ENCODE measurements around the gene PADI4.

PADI4 gene

DNA sequence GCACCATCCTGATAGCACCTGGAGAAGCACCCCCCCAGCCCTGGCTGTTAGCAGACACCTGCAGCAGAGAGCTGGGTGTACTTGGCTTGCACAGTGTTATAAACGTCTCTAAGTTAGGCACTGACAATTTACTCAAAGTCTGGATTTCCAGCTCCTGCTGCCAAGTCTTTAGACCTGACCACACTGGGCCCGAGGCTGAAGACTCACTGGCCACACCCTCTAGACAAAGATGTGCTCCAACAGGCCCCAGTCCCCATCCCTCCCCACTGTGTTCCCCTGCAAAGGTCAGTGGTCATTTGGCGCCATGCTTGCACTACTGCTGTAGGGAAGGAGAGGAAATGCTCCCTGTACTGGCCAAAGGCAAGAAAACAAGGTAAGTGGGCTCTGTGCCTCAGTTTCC, 95.1 kb downstream of the PADI4 start:
- POLR2A ChIA-PET = interaction anchor here (0.5 kb wide), 1 partner anchor 81 kb away, joined by 3 read pairs; no protein-coding TSS in a partner anchor
- CTCF ChIA-PET = interaction anchor here (0.6 to 1.1 kb wide), 4 partner anchors 10 to 829 kb away, joined by 3 to 5 read pairs (median 4); no protein-coding TSS in a partner anchor
- Histone ChIP-seq H3K4me3 (ENCODE audit: low read depth, low read length) (no peak overlapping the region), H3K4me1 (ENCODE audit: control insufficient read depth, insufficient read depth, low read length) (no peaks in the 10 kb centered on the region), H3K27ac (ENCODE audit: extremely low read depth, low read depth, low read length) (no peak overlapping the region), H3K36me3 (ENCODE audit: control insufficient read depth in 2 of 2, insufficient read depth in 1 of 2, low read length in 2 of 2) (peaks cover 0 to 24% of the 10 kb centered on the region in 2 experiments; a peak in 1 of 3 replicates), H3K9me3 (ENCODE audit: control insufficient read depth, insufficient read depth, low read depth, low read length) (no peaks in the 10 kb centered on the region)
- no peak for TF ChIP-seq ZNF501 (tag by site-specific recombination; IDR thresholded peaks at IDR 0.05)
- 0 out of 2 replicates have a peak, but pooled peaks have one; percentile 6 for TF ChIP-seq GLIS1 (tag by site-specific recombination; IDR thresholded peaks at IDR 0.05)

DNA sequence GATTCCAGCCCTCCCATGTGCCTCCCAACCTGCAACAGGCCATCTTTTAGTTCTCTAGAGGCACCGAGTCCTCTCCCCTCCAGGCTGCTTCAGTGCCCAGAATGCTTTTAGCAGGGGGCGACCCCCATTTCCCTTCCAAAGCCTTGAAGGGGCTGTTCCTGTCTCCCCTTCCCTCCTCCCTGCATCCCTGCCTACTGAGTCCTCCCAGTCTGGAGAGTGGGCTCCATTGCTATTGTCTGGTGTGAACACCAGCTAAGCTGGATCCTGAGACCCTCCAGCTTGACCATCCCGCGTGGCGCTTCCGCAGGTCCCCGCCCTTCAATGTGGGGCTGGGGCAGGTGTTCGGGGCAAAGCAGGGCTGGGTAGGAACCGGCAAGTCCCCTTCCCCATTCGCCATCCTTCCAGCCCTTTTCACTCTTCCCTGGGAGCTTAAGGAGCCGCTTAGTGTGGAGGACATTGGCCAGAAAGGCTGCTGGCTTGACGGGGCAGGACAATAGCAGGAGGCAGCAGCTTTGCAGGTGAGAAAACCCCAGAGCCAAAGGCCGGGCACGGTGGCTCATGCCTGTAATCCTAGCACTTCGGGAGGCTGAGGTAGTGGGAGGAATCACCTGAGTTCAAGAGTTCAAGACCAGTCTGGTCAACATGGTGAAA, 96.2 kb downstream of the PADI4 start:
- Histone ChIP-seq H3K4me1 (ENCODE audit: control insufficient read depth, insufficient read depth, low read length) (no peaks in the 10 kb centered on the region), H3K4me3 (ENCODE audit: low read depth, low read length) (no peak overlapping the region), H3K9me3 (ENCODE audit: control insufficient read depth, insufficient read depth, low read depth, low read length) (no peaks in the 10 kb centered on the region), H3K27ac (ENCODE audit: extremely low read depth, low read depth, low read length) (no peak overlapping the region), H3K36me3 (ENCODE audit: control insufficient read depth in 2 of 2, insufficient read depth in 1 of 2, low read length in 2 of 2) (peaks cover 0 to 34% of the 10 kb centered on the region in 2 experiments; a peak in 1 of 3 replicates)
- TF ChIP-seq YY2 (tag by site-specific recombination; IDR thresholded peaks at IDR 0.05) = no peak
- peak; percentile 69 for TF ChIP-seq ZNF341 (tag by site-specific recombination; IDR thresholded peaks at IDR 0.05; ENCODE audit: low read depth)
- ChIA-PET CTCF (interaction anchor here (1.3 kb wide), 1 partner anchor 342 kb away, joined by 4 read pairs; no protein-coding TSS in a partner anchor), POLR2A (interaction anchor here (0.6 kb wide), 1 partner anchor 101 kb away, joined by 6 read pairs; no protein-coding TSS in a partner anchor)

DNA sequence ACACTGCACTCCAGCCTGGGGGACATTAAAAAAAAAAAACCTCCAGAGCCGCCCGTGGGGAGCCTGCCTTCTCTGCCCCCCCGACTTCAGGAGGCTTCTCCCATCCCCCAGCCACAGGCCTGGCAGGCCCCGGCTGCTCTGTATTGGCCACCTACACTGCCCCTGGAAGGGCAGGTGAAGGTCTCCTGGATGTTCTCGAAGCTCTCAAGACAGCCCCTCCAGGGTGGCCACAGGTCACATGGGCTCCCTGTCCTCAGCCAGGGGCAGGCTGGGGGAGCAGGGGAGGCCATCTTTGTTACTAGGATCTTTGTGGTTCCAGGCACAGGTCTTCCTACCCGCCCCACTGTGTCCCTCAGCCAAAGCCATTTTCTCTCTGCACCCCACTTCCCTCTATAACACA, 96.8 kb downstream of the PADI4 start:
- CTCF ChIA-PET = interaction anchor here (1.0 to 2.2 kb wide), 4 partner anchors 16 to 343 kb away, joined by 3 to 8 read pairs (median 4); no protein-coding TSS in a partner anchor
- Histone ChIP-seq H3K9me3 (ENCODE audit: control insufficient read depth, insufficient read depth, low read depth, low read length) (no peaks in the 10 kb centered on the region), H3K4me3 (ENCODE audit: low read depth, low read length) (no peak overlapping the region), H3K27ac (ENCODE audit: extremely low read depth, low read depth, low read length) (no peak overlapping the region), H3K36me3 (ENCODE audit: control insufficient read depth in 2 of 2, insufficient read depth in 1 of 2, low read length in 2 of 2) (peaks cover 0 to 41% of the 10 kb centered on the region in 2 experiments; a peak in 1 of 3 replicates), H3K4me1 (ENCODE audit: control insufficient read depth, insufficient read depth, low read length) (no peaks in the 10 kb centered on the region)
- no peak for TF ChIP-seq ZNF645 (tag by site-specific recombination; IDR thresholded peaks at IDR 0.05)
- TF ChIP-seq ZFP69B (tag by site-specific recombination; IDR thresholded peaks at IDR 0.05) = 0 out of 2 replicates have a peak, but pooled peaks have one; percentile 42
- TF ChIP-seq, protein P1, sequence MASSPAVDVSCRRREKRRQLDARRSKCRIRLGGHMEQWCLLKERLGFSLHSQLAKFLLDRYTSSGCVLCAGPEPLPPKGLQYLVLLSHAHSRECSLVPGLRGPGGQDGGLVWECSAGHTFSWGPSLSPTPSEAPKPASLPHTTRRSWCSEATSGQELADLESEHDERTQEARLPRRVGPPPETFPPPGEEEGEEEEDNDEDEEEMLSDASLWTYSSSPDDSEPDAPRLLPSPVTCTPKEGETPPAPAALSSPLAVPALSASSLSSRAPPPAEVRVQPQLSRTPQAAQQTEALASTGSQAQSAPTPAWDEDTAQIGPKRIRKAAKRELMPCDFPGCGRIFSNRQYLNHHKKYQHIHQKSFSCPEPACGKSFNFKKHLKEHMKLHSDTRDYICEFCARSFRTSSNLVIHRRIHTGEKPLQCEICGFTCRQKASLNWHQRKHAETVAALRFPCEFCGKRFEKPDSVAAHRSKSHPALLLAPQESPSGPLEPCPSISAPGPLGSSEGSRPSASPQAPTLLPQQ (tag by site-specific recombination; IDR thresholded peaks at IDR 0.05) = peak; percentile 76
- POLR2A ChIA-PET = no interaction called here

GRCh38 chr1:17405898-17406759, 98.1 kb downstream of the PADI4 start:
- POLR2A ChIA-PET = interaction anchor here (1.3 kb wide), 1 partner anchor 40 kb away, joined by 3 read pairs; no protein-coding TSS in a partner anchor
- H3K27ac ChIP-seq (ENCODE audit: extremely low read depth, low read depth, low read length) = no peak overlapping the region
- H3K9me3 ChIP-seq (ENCODE audit: control insufficient read depth, insufficient read depth, low read depth, low read length) = no peaks in the 10 kb centered on the region
- no peaks in the 10 kb centered on the region for H3K4me1 ChIP-seq (ENCODE audit: control insufficient read depth, insufficient read depth, low read length)
- CTCF ChIA-PET = interaction anchor here (0.6 to 2.2 kb wide), 18 partner anchors 10 to 1258 kb away, joined by 3 to 8 read pairs (median 4); no protein-coding TSS in a partner anchor
- H3K4me3 ChIP-seq (ENCODE audit: low read depth, low read length) = no peak overlapping the region
- H3K36me3 ChIP-seq (ENCODE audit: control insufficient read depth in 2 of 2, insufficient read depth in 1 of 2, low read length in 2 of 2) = peaks cover under 1 to 54% of the 10 kb centered on the region in 2 experiments; a peak in 2 of 3 replicates
- TF ChIP-seq ZNF138 (tag by site-specific recombination; IDR thresholded peaks at IDR 0.05; ENCODE audit: borderline replicate concordance) = no peak
- 0 out of 2 replicates have a peak, but pooled peaks have one; percentile 32 for TF ChIP-seq GLIS2 (tag by site-specific recombination; IDR thresholded peaks at IDR 0.05)
- TF ChIP-seq ZNF23 (tag by site-specific recombination; IDR thresholded peaks at IDR 0.05; ENCODE audit: borderline replicate concordance) = no peak
- TF ChIP-seq ZNF596 (tag by site-specific recombination; IDR thresholded peaks at IDR 0.05) = no peak
- TF ChIP-seq ZNF600 (tag by site-specific recombination; IDR thresholded peaks at IDR 0.05) = peak; percentile 71
- TF ChIP-seq, protein P2, sequence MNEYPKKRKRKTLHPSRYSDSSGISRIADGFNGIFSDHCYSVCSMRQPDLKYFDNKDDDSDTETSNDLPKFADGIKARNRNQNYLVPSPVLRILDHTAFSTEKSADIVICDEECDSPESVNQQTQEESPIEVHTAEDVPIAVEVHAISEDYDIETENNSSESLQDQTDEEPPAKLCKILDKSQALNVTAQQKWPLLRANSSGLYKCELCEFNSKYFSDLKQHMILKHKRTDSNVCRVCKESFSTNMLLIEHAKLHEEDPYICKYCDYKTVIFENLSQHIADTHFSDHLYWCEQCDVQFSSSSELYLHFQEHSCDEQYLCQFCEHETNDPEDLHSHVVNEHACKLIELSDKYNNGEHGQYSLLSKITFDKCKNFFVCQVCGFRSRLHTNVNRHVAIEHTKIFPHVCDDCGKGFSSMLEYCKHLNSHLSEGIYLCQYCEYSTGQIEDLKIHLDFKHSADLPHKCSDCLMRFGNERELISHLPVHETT (tag by site-specific recombination; IDR thresholded peaks at IDR 0.05) = no peak
- TF ChIP-seq ZBTB48 (tag by site-specific recombination; IDR thresholded peaks at IDR 0.05) = peak; percentile 33; the same call in 1 of the 2 replicates
- TF ChIP-seq PRDM10 (tag by site-specific recombination; IDR thresholded peaks at IDR 0.05) = peak; percentile 60; the same call in 1 of the 2 replicates
- 0 out of 2 replicates have a peak, but pooled peaks have one; percentile 32 for TF ChIP-seq ZBTB17 (tag by site-specific recombination; IDR thresholded peaks at IDR 0.05)
